HS-5 (cell line): ENCODE data around the gene TMEM263.

Experiments
- DNase-seq: peaks from one replicate; pipeline ENCODE4 v3.0.0-alpha.2; 2012; ENCODE audit warnings: low read depth

TMEM263 gene

GRCh38 chr12:106947461-106947860 lies 8.2 kb upstream of the TMEM263 start:
- DNase-seq = no peak

- no peak for DNase-seq
Observed at GRCh38 chr12:106950591-106950990, 5.1 kb upstream of the TMEM263 start.

- DNase-seq = no peak
Observed at GRCh38 chr12:106953352-106954250, 2.1 kb upstream of the TMEM263 start.

- no peak for DNase-seq
Observed at GRCh38 chr12:106954462-106955376, 988 bp upstream of the TMEM263 start.

DNA sequence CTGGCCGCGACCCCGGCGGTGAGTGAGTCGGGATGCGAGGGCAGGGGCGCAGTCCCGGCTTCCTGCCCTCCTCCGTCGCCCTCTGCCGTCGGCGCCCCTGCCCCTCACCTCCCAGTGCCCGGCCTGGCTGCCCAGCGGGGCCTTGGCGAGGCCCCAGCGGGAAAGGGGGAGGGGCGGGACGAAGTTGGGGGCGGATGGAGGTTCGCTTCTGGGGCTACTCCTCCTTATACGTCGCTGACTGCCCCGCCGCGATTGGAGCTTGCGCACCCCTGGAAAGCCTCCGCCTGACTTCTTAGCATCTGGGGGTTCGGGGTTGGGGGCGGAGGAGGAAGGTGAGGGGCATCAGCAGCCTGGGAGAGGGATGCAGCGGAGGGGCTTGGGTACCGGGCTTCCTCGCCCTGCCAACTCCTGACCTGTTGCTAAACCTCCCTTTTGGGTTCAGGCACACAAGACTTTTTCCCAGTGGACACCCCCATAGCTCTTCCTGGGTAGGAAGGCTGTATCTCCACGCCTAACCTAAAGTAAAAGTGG lies 406 bp downstream of the TMEM263 start:
- no peak for DNase-seq

DNA sequence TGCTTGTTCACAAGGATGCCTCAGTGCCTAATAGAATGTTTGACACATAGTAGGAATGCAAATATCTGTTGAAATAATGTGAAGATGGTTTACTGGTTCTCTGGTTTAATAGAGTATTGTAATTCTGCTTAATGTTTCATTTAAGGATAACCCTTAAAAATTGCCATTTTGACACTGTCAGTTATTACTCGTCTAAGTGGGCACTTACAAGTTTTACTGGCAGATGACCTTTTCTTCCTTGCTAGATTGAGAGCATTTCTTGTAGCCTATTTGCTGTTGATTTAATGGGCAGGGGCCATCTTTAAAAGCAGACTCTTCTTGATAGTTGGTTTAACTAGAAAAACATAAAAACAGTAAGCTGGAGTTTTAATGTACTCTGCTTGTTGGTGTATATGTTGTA lies 1.9 kb downstream of the TMEM263 start:
- no peak for DNase-seq

DNA sequence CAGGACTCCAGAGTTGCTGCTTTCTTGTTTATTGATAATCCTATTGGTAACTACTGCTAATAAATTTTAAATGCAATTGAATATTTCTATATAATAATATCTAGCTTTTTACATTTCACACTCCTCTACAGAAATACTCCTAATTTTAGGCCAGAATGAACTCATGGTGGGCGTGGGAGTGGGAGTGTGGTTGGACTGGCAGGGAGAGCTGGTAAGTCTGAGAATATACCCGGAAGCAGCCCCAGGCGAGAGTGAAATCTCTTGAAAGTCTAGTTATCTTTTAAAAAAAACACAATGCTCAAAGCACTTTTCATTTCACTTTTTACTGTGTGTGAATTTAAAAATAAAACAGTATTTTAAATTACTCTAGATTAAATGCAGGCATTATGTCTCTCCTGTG lies 4.7 kb downstream of the TMEM263 start:
- no peak for DNase-seq

GRCh38 chr12:106962286-106962685 lies 6.6 kb downstream of the TMEM263 start:
- DNase-seq = no peak

GRCh38 chr12:106964526-106964925 lies 8.8 kb downstream of the TMEM263 start:
- no peak for DNase-seq

DNA sequence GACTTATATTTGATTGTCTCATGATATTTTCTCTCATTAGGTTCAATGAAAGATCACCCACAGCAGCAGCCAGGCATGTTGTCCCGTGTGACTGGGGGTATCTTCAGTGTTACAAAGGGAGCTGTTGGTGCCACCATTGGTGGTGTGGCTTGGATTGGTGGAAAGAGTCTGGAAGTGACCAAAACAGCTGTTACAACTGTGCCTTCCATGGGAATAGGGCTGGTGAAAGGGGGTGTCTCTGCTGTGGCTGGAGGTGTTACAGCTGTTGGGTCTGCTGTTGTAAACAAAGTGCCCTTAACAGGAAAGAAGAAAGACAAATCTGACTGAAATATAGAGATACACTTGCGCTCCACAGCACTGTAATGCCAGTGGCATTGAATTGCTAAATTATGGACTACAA lies 15.4 kb downstream of the TMEM263 start:
- DNase-seq = no peak

- DNase-seq = no peak
Observed at GRCh38 chr12:106973545-106973944, 17.8 kb downstream of the TMEM263 start.

DNA sequence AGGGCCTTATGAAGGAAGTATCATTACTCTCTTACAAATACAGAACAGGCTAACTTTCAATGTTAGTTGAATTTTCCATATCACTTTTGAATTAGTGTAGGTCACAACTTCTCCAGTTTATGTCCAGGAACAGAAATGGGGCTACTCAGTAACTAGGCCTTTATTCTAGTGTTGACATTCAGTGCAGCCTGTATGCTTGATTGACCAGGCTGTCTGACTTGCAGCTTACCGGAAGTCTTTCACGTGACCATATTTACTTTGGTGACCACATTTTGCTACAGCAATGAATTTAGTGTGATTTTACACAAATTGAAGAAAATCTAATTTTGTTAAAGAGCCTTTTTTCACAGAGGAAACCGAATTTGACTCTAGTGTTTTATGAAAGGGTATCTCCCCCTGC lies 18.8 kb downstream of the TMEM263 start:
- DNase-seq = no peak

- DNase-seq = no peak
Observed at GRCh38 chr12:106975098-106975497, 19.4 kb downstream of the TMEM263 start.

GRCh38 chr12:106975993-106976658 lies 20.4 kb downstream of the TMEM263 start:
- DNase-seq = no peak

GRCh38 chr12:106976668-106977067 lies 21.0 kb downstream of the TMEM263 start:
- DNase-seq = no peak

DNA sequence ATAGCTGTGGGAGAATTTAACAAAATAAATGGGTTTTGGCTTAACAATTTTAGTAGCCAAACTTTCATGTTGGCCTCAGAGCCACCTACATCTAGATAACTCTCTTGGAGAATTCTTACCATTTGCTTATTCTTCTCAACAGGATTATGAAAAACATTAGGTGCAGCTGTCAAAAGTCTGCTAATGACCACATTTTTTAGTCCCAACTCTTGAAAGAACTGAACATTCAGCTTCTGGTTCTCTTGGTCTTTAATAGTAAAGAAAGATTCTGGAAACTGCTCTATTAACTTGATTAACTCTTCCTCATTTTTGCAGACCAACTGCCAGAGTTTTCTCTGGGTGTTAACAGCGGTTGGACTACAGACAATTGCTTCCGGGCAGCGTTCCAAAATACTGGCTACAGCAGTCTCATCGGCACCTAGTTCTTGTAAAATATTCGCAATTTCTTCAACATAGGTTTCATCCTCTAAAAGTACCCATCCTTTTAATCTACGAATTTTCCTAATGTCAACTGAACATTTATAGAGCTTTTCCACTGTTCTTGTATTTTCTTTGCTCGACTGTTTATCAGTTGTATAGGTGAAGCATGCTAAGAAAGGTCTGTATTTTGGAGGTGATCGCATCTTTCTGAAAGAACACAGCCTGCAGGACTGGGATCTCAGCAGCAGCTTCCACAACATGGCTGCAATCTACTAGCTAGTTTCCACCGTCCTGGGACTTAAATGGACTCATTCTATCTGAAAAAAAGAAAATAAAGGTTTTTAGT lies 22.5 kb downstream of the TMEM263 start:
- DNase-seq = no peak

GRCh38 chr12:106980944-106981343 lies 25.2 kb downstream of the TMEM263 start:
- no peak for DNase-seq

GRCh38 chr12:106981788-106982187 lies 26.1 kb downstream of the TMEM263 start:
- no peak for DNase-seq

DNA sequence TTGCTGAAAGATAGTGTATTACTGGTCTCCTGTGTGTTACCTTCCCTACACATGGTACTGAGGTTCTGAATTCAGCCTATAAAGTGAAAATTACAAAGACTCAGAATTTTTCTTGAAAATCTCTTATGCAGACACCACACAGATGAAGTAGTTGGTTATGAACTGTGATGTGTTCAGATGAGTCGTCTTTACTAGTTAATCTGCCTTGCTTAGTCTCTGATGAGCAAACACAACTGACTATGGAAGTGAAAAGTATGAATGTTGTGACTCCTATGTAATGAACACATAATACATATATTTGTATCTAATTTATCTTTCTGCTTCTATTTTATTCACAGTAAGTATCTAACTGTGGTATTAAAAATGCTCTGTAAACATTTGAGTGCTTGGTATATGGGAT lies 26.5 kb downstream of the TMEM263 start:
- no peak for DNase-seq

- no peak for DNase-seq
Observed at GRCh38 chr12:106984588-106985137, 29.0 kb downstream of the TMEM263 start.

- DNase-seq = no peak
Observed at GRCh38 chr12:106985479-106985878, 29.8 kb downstream of the TMEM263 start.
